WTC11 (cell line): ENCODE results near the gene CACNA1C. TPM values are rescaled to one million over a fixed set of nuclear protein-coding genes. Genes with fewer than 3 reads are reported as not detected.

Experiments
- ATAC-seq: fragments of 200-7000 bp; cut with Tn5 transposase; 2 replicates; pipeline ENCODE4 v1.10.0; 2021; ENCODE audit warnings: mild to moderate bottlenecking, moderate library complexity
- CTCF ChIA-PET: fragments of 300-600 bp; sonication (Branson Sonifier 250); formaldehyde crosslinking; loops from one replicate; lab custom pipeline; 2021; ENCODE audit warnings: antibody characterized with exemption; lab: Charles Lee
- POLR2A ChIA-PET: fragments of 350-600 bp; sonication (Branson Sonifier 250); formaldehyde crosslinking; loops from one replicate; lab custom pipeline; 2021; ENCODE audit warnings: antibody characterized with exemption; lab: Charles Lee
- DNase-seq: peaks from one replicate; pipeline ENCODE4 v3.0.0; 2021; ENCODE audit warnings: low spot score
- H3K27ac Mint-ChIP-seq: 2 replicates; pipeline ENCODE4 v1.8.0; 2021; ENCODE audit warnings: mixed read lengths
- H3K27me3 Mint-ChIP-seq: 2 replicates; pipeline ENCODE4 v1.8.0; 2021; ENCODE audit warnings: low read depth, mild to moderate bottlenecking, moderate library complexity, mixed read lengths
- H3K36me3 Mint-ChIP-seq: 2 replicates; pipeline ENCODE4 v1.8.0; 2021; ENCODE audit warnings: mixed read lengths
- H3K4me1 Mint-ChIP-seq: 2 replicates; pipeline ENCODE4 v1.8.0; 2022; ENCODE audit warnings: mixed read lengths
- H3K4me3 Mint-ChIP-seq: 2 replicates; pipeline ENCODE4 v1.8.0; 2021; ENCODE audit warnings: mild to moderate bottlenecking, moderate library complexity, mixed read lengths
- H3K9me3 Mint-ChIP-seq: 2 replicates; pipeline ENCODE4 v1.8.0; 2021; ENCODE audit warnings: mixed read lengths
- E2F5 ChIP-seq: sonication (generic); formaldehyde crosslinking; IDR thresholded peaks from 2 replicates; pipeline ENCODE4 v1.8.1; 2022; ENCODE audit warnings: mild to moderate bottlenecking, moderate library complexity, missing genetic modification reagents
- ESRRA ChIP-seq: sonication (generic); formaldehyde crosslinking; IDR thresholded peaks from 2 replicates; pipeline ENCODE4 v1.8.1; 2022; ENCODE audit warnings: mild to moderate bottlenecking, missing genetic modification reagents, borderline replicate concordance
- FOXP1 ChIP-seq: sonication (generic); formaldehyde crosslinking; IDR thresholded peaks from 2 replicates; pipeline ENCODE4 v1.8.0; 2022; ENCODE audit warnings: missing genetic modification reagents, mild to moderate bottlenecking, moderate library complexity, borderline replicate concordance
- MXD4 ChIP-seq: fragments of 250-450 bp; sonication (Bioruptor Pico); IDR thresholded peaks from 2 replicates; pipeline ENCODE4 v1.8.0; 2021; ENCODE audit warnings: mild to moderate bottlenecking, moderate library complexity, borderline replicate concordance
- NFATC4 ChIP-seq: fragments of 250-450 bp; sonication (Bioruptor Pico); IDR thresholded peaks from 2 replicates; pipeline ENCODE4 v1.9.0; 2021; ENCODE audit warnings: mild to moderate bottlenecking
- OVOL2 ChIP-seq: fragments of 250-450 bp; sonication (Bioruptor Pico); IDR thresholded peaks from 2 replicates; pipeline ENCODE4 v1.9.0; 2021; ENCODE audit warnings: mild to moderate bottlenecking, borderline replicate concordance
- PRDM15 ChIP-seq: sonication (generic); formaldehyde crosslinking; IDR thresholded peaks from 2 replicates; pipeline ENCODE4 v1.8.0; 2022; ENCODE audit warnings: missing genetic modification reagents
- RORB ChIP-seq: fragments of 250-450 bp; sonication (Bioruptor Pico); IDR thresholded peaks from 2 replicates; pipeline ENCODE4 v1.9.0; 2021; ENCODE audit warnings: mild to moderate bottlenecking
- SMAD3 ChIP-seq: sonication (generic); formaldehyde crosslinking; IDR thresholded peaks from 2 replicates; pipeline ENCODE4 v1.8.0; 2022; ENCODE audit warnings: missing genetic modification reagents, mild to moderate bottlenecking, borderline replicate concordance
- SMAD4 ChIP-seq: sonication (generic); formaldehyde crosslinking; IDR thresholded peaks from 2 replicates; pipeline ENCODE4 v1.8.0; 2022; ENCODE audit warnings: mild to moderate bottlenecking, missing genetic modification reagents
- TCF7 ChIP-seq: sonication (generic); formaldehyde crosslinking; IDR thresholded peaks from 2 replicates; pipeline ENCODE4 v1.8.0; 2022; ENCODE audit warnings: mild to moderate bottlenecking, low read depth, missing genetic modification reagents, moderate library complexity
- total RNA-seq: library from RNA; stranded (reverse); gene quantifications from 3 replicates; pipeline ENCODE4 v1.2.3, GENCODE V29; 2021
- TF ChIP-seq, protein P1 (sequence below): sonication (generic); formaldehyde crosslinking; IDR thresholded peaks from 2 replicates; pipeline ENCODE4 v1.8.0; 2022; ENCODE audit warnings: mild to moderate bottlenecking, missing genetic modification reagents
- TF ChIP-seq, protein P2 (sequence below): sonication (generic); formaldehyde crosslinking; IDR thresholded peaks from 2 replicates; pipeline ENCODE4 v1.8.1; 2023; ENCODE audit warnings: mild to moderate bottlenecking, missing genetic modification reagents, borderline replicate concordance
- TF ChIP-seq, protein P3 (sequence below): sonication (generic); formaldehyde crosslinking; conservative IDR thresholded peaks from 2 replicates; pipeline ENCODE4 v1.8.1; 2023; ENCODE audit warnings: mild to moderate bottlenecking, low read depth, missing genetic modification reagents, moderate library complexity

Gene CACNA1C
- total RNA-seq, 1 experiment from 2014 or later: 1.7 TPM

DNA sequence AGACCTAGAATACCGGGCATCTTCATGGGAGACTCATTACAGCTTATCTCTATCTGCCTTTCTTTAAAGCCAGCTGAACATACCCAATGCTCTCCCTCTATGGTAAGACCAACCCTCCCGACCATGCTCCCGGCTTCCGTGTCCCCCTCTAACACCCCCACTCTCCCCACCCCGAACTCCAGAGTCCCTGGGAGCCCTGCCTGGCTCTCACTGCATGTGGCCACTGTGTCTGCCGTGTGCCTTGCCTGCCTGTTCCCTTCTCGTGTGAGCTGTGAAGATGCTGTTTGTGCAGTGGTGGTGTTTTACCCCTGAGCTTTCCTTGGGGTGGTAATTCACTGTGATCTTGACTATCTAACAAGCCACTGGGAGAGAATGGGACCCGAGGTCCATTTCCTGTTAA, 595.6 kb downstream of the CACNA1C start (continued):
- TF ChIP-seq E2F5 (CRISPR knock-in tag) (no peak), MXD4 (no peak), FOXP1 (CRISPR knock-in tag) (no peak), PRDM15 (CRISPR knock-in tag) (no peak), OVOL2 (no peak), ESRRA (CRISPR knock-in tag) (no peak), RORB (CRISPR knock-in tag) (no peak), SMAD4 (CRISPR knock-in tag) (no peak)
- TF ChIP-seq, protein P1, sequence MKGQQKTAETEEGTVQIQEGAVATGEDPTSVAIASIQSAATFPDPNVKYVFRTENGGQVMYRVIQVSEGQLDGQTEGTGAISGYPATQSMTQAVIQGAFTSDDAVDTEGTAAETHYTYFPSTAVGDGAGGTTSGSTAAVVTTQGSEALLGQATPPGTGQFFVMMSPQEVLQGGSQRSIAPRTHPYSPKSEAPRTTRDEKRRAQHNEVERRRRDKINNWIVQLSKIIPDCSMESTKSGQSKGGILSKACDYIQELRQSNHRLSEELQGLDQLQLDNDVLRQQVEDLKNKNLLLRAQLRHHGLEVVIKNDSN (CRISPR knock-in tag): no peak
- TF ChIP-seq, protein P2, sequence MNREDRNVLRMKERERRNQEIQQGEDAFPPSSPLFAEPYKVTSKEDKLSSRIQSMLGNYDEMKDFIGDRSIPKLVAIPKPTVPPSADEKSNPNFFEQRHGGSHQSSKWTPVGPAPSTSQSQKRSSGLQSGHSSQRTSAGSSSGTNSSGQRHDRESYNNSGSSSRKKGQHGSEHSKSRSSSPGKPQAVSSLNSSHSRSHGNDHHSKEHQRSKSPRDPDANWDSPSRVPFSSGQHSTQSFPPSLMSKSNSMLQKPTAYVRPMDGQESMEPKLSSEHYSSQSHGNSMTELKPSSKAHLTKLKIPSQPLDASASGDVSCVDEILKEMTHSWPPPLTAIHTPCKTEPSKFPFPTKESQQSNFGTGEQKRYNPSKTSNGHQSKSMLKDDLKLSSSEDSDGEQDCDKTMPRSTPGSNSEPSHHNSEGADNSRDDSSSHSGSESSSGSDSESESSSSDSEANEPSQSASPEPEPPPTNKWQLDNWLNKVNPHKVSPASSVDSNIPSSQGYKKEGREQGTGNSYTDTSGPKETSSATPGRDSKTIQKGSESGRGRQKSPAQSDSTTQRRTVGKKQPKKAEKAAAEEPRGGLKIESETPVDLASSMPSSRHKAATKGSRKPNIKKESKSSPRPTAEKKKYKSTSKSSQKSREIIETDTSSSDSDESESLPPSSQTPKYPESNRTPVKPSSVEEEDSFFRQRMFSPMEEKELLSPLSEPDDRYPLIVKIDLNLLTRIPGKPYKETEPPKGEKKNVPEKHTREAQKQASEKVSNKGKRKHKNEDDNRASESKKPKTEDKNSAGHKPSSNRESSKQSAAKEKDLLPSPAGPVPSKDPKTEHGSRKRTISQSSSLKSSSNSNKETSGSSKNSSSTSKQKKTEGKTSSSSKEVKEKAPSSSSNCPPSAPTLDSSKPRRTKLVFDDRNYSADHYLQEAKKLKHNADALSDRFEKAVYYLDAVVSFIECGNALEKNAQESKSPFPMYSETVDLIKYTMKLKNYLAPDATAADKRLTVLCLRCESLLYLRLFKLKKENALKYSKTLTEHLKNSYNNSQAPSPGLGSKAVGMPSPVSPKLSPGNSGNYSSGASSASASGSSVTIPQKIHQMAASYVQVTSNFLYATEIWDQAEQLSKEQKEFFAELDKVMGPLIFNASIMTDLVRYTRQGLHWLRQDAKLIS (CRISPR knock-in tag): no peak

- Mint-ChIP-seq H3K4me1 (peaks cover 6% of the 10 kb centered on the region), H3K27ac (no peak overlapping the region), H3K4me3 (no peak overlapping the region), H3K27me3 (no peaks in the 10 kb centered on the region), H3K36me3 (no peaks in the 10 kb centered on the region), H3K9me3 (no peaks in the 10 kb centered on the region)
- DNase-seq (peak; percentile 4), ATAC-seq (no peak)
- ChIA-PET CTCF (interaction anchor here (0.7 to 2.3 kb wide), 5 partner anchors 9 to 255 kb away, joined by 3 to 16 read pairs (median 4); no protein-coding TSS in a partner anchor), POLR2A (no interaction called here)
- TF ChIP-seq, protein P2 (CRISPR knock-in tag): no peak
- TF ChIP-seq PRDM15 (CRISPR knock-in tag) (no peak), SMAD3 (CRISPR knock-in tag) (no peak), NFATC4 (no peak), TCF7 (CRISPR knock-in tag) (no peak)
- TF ChIP-seq, protein P3, sequence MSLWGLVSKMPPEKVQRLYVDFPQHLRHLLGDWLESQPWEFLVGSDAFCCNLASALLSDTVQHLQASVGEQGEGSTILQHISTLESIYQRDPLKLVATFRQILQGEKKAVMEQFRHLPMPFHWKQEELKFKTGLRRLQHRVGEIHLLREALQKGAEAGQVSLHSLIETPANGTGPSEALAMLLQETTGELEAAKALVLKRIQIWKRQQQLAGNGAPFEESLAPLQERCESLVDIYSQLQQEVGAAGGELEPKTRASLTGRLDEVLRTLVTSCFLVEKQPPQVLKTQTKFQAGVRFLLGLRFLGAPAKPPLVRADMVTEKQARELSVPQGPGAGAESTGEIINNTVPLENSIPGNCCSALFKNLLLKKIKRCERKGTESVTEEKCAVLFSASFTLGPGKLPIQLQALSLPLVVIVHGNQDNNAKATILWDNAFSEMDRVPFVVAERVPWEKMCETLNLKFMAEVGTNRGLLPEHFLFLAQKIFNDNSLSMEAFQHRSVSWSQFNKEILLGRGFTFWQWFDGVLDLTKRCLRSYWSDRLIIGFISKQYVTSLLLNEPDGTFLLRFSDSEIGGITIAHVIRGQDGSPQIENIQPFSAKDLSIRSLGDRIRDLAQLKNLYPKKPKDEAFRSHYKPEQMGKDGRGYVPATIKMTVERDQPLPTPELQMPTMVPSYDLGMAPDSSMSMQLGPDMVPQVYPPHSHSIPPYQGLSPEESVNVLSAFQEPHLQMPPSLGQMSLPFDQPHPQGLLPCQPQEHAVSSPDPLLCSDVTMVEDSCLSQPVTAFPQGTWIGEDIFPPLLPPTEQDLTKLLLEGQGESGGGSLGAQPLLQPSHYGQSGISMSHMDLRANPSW (CRISPR knock-in tag): no peak
Measured at GRCh38 chr12:2649201-2650030, 596.6 kb downstream of the CACNA1C start.
